CD4-positive, alpha-beta T cell (primary cell): Measurements from ENCODE around the gene ADORA2B. TPM values are rescaled to one million over a fixed set of nuclear protein-coding genes. Genes with fewer than 3 reads are reported as not detected.

Experiments
- ATAC-seq: fragments of 200-7000 bp; cut with Tn5 transposase; one replicate; pipeline ENCODE4 v1.10.0; 2022; ENCODE audit warnings: mild to moderate bottlenecking; ENCODE audit not compliant: poor library complexity
- CTCF ChIA-PET: fragments of 350-600 bp; sonication (Branson Sonifier 250); formaldehyde crosslinking; loops from one replicate; lab custom pipeline; 2021; ENCODE audit warnings: antibody characterized with exemption, inconsistent platforms; lab: Charles Lee
- POLR2A ChIA-PET: fragments of 350-600 bp; sonication (Branson Sonifier 250); formaldehyde crosslinking; loops from one replicate; lab custom pipeline; 2021; ENCODE audit warnings: antibody characterized with exemption, inconsistent platforms; lab: Charles Lee
- DNase-seq, 14 experiments: peaks; one replicate each; pipeline ENCODE4 v3.0.0-alpha.2; 2013 to 2020; ENCODE audit warnings: mixed read lengths in 2 of 14
- H3K27ac ChIP-seq, 2 donors: one replicate each; pipeline versions ENCODE4 v1.5.1 to v1.7.0; 2013; ENCODE audit warnings: low read length in 2 of 2, low read depth in 1 of 2, mild to moderate bottlenecking in 1 of 2
- H3K27me3 ChIP-seq, 2 experiments: 1 replicate in 1 of 2; 2 replicates in 1 of 2; pipeline versions ENCODE4 v1.6.1 to v1.7.0; 2013; ENCODE audit warnings: low read length in 2 of 2, control low read depth in 1 of 2, mild to moderate bottlenecking in 1 of 2, moderate library complexity in 1 of 2; ENCODE audit not compliant: insufficient read depth in 2 of 2, control insufficient read depth in 1 of 2
- H3K36me3 ChIP-seq: one replicate; pipeline ENCODE4 v1.6.1; 2013; ENCODE audit warnings: low read length, control low read depth; ENCODE audit not compliant: insufficient read depth
- H3K4me1 ChIP-seq: one replicate; pipeline ENCODE4 v1.6.1; 2013; ENCODE audit warnings: low read length, control low read depth; ENCODE audit not compliant: insufficient read depth
- H3K4me3 ChIP-seq: one replicate; pipeline ENCODE4 v1.5.1; 2013; ENCODE audit warnings: mild to moderate bottlenecking, low read length, moderate library complexity
- H3K9me3 ChIP-seq, 2 experiments: 1 replicate in 1 of 2; 2 replicates in 1 of 2; pipeline versions ENCODE4 v1.6.1 to v1.7.0; 2013; ENCODE audit warnings: low read length in 2 of 2, mild to moderate bottlenecking in 2 of 2, control low read depth in 1 of 2, moderate library complexity in 1 of 2; ENCODE audit not compliant: control insufficient read depth in 1 of 2, insufficient read depth in 1 of 2
- H3K27ac Mint-ChIP-seq: one replicate; pipeline ENCODE4 v1.8.0; 2020; ENCODE audit warnings: mixed read lengths
- H3K27me3 Mint-ChIP-seq: one replicate; pipeline ENCODE4 v1.8.0; 2021; ENCODE audit warnings: mixed read lengths
- H3K36me3 Mint-ChIP-seq: one replicate; pipeline ENCODE4 v1.8.0; 2021; ENCODE audit warnings: low read depth, mixed read lengths
- H3K4me1 Mint-ChIP-seq: one replicate; pipeline ENCODE4 v1.8.0; 2021; ENCODE audit warnings: low read depth, mixed read lengths
- H3K4me3 Mint-ChIP-seq: one replicate; pipeline ENCODE4 v1.8.0; 2020; ENCODE audit warnings: mild to moderate bottlenecking, mixed read lengths
- H3K9me3 Mint-ChIP-seq: one replicate; pipeline ENCODE4 v1.8.0; 2020; ENCODE audit warnings: mixed read lengths
- intact Hi-C, 2 experiments: fragments of 100-400 bp; cut with DNase I in 1 of 2; cut with micrococcal nuclease in 1 of 2; formaldehyde crosslinking; loops; one replicate each; pipeline versions ENCODE4 v1.15.1 to v1.9.0; 2023 to 2025; cut with DNase I, micrococcal nuclease
- total RNA-seq, 174 experiments: library from RNA in 2 of 174; stranded (reverse) in 2 of 174; gene quantifications; one replicate each; pipeline ENCODE4 v1.2.3 and lab custom pipeline; 2021 to 2026
- TF ChIP-seq, protein P1 (sequence below): fragments of 200-600 bp; IDR thresholded peaks from one replicate; pipeline ENCODE4 v1.8.0; 2022; ENCODE audit warnings: antibody characterized with exemption, mild to moderate bottlenecking

The ADORA2B gene
- total RNA-seq, 2 experiments from 2014 or later, result not detected

DNA sequence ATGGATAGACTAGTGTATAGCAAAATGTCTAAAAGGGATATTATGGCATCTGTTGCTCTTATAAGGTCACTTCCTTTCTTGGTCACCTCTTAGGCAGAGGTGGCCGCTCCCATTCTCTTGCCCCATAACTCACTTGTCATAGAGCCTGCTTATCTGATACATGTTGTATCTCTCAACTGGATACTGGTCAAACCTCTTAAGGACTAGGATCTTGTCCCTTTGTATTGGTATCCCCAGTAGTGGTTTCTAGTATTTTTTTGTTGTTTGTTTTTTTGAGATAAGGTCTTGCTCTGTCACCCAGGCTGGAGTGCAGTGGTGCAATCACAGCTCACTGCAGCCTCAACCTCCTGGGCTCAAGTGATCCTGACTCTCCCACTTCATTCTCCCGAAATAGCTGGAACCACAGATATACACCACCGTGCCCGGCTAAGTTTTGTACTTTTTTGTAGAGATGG is 27.6 kb downstream of the ADORA2B start:
- no peaks in the 10 kb centered on the region for H3K27me3 Mint-ChIP-seq
- CTCF ChIA-PET, result no interaction called here
- ATAC-seq, result no peak
- intact Hi-C loops, result no loop called here
- H3K4me3 Mint-ChIP-seq, result no peak overlapping the region
- no peaks in the 10 kb centered on the region for H3K9me3 Mint-ChIP-seq
- Histone ChIP-seq H3K4me3 (no peak overlapping the region), H3K9me3 (no peaks in the 10 kb centered on the region), H3K27ac (no peak overlapping the region), H3K4me1 (no peaks in the 10 kb centered on the region), H3K36me3 (peaks cover 9% of the 10 kb centered on the region), H3K27me3 (peaks cover 0 to 5% of the 10 kb centered on the region in 2 experiments)
- H3K27ac Mint-ChIP-seq, result no peak overlapping the region
- H3K36me3 Mint-ChIP-seq, result peaks cover 32% of the 10 kb centered on the region
- no peak for DNase-seq
- TF ChIP-seq, protein P1, sequence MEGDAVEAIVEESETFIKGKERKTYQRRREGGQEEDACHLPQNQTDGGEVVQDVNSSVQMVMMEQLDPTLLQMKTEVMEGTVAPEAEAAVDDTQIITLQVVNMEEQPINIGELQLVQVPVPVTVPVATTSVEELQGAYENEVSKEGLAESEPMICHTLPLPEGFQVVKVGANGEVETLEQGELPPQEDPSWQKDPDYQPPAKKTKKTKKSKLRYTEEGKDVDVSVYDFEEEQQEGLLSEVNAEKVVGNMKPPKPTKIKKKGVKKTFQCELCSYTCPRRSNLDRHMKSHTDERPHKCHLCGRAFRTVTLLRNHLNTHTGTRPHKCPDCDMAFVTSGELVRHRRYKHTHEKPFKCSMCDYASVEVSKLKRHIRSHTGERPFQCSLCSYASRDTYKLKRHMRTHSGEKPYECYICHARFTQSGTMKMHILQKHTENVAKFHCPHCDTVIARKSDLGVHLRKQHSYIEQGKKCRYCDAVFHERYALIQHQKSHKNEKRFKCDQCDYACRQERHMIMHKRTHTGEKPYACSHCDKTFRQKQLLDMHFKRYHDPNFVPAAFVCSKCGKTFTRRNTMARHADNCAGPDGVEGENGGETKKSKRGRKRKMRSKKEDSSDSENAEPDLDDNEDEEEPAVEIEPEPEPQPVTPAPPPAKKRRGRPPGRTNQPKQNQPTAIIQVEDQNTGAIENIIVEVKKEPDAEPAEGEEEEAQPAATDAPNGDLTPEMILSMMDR, result no peak
- H3K4me1 Mint-ChIP-seq, result peaks cover 5% of the 10 kb centered on the region
- POLR2A ChIA-PET, result no interaction called here

GRCh38 chr17:15973016-15973415 is 28.1 kb downstream of the ADORA2B start:
- Histone ChIP-seq H3K27ac (no peak overlapping the region), H3K27me3 (peaks cover 0 to 5% of the 10 kb centered on the region in 2 experiments), H3K9me3 (no peaks in the 10 kb centered on the region), H3K4me1 (no peaks in the 10 kb centered on the region), H3K36me3 (peaks cover 14% of the 10 kb centered on the region), H3K4me3 (no peak overlapping the region)
- TF ChIP-seq, protein P1, result no peak
- ATAC-seq (no peak), DNase-seq (no peak)
- Mint-ChIP-seq H3K27ac (no peak overlapping the region), H3K4me1 (peaks cover 1% of the 10 kb centered on the region), H3K9me3 (no peaks in the 10 kb centered on the region), H3K36me3 (peaks cover 36% of the 10 kb centered on the region), H3K27me3 (no peaks in the 10 kb centered on the region), H3K4me3 (no peak overlapping the region)
- CTCF ChIA-PET, result no interaction called here
- POLR2A ChIA-PET, result no interaction called here
- intact Hi-C loops, result no loop called here

DNA sequence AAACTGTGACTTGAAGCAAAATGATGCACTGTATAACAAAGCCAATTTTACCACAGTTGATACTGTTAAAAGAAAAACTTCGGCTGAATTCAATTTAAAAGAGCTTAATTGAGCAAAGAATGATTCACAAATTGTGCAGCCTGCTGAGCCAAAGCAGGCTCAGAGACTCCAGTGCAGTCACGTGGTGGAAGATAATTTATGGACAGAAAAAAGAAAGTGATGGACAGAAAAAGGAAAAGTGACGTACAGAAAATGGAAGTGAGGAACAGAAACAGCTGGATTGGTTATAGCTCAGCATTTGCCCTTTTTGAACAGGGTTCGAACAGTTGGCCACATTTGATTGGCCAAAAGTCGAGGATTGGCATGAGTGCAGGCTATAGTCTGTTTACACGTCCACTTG is 28.9 kb downstream of the ADORA2B start:
- Histone ChIP-seq H3K27ac (no peak overlapping the region), H3K36me3 (peaks cover 14% of the 10 kb centered on the region), H3K9me3 (no peaks in the 10 kb centered on the region), H3K27me3 (no peaks in the 10 kb centered on the region), H3K4me1 (no peaks in the 10 kb centered on the region), H3K4me3 (no peak overlapping the region)
- TF ChIP-seq, protein P1, result no peak
- ATAC-seq, result no peak
- H3K4me3 Mint-ChIP-seq, result no peak overlapping the region
- H3K27ac Mint-ChIP-seq, result peak overlapping the region; percentile 23
- H3K9me3 Mint-ChIP-seq, result no peaks in the 10 kb centered on the region
- H3K4me1 Mint-ChIP-seq, result no peaks in the 10 kb centered on the region
- intact Hi-C loops, result no loop called here
- no peak for DNase-seq
- ChIA-PET POLR2A (interaction anchor here (1.0 kb wide), 1 partner anchor 15 kb away, joined by 3 read pairs; no protein-coding TSS in a partner anchor), CTCF (interaction anchor here (1.2 kb wide), 1 partner anchor 24 kb away, joined by 5 read pairs; no protein-coding TSS in a partner anchor)
- H3K36me3 Mint-ChIP-seq, result peaks cover 43% of the 10 kb centered on the region
- H3K27me3 Mint-ChIP-seq, result no peaks in the 10 kb centered on the region
